Astrocyte (in vitro differentiated cells and primary cell): ENCODE data around the gene ZNF331. TPM values are rescaled to one million over a fixed set of nuclear protein-coding genes. Genes with fewer than 3 reads are reported as not detected.

ENCODE experiments used
- DNase-seq: peaks from one replicate; pipeline ENCODE4 v3.0.0-alpha.2; 2010; ENCODE audit warnings: low read depth
- FAIRE-seq: peaks from 2 replicates; lab custom pipeline; 2011; peaks lifted over from hg19 to GRCh38; lab: Jason Lieb, UNC
- H2AFZ ChIP-seq: 2 replicates; pipeline ENCODE4 v1.6.0; 2012; ENCODE audit warnings: low read depth, low read length, inconsistent platforms
- H3K27ac ChIP-seq: 2 replicates; pipeline ENCODE4 v1.5.1; 2011; ENCODE audit warnings: low read depth, low read length, inconsistent platforms
- H3K27me3 ChIP-seq: 2 replicates; pipeline ENCODE4 v1.6.0; 2011; ENCODE audit warnings: low read length, inconsistent platforms; ENCODE audit not compliant: insufficient read depth
- H3K36me3 ChIP-seq: 2 replicates; pipeline ENCODE4 v1.5.1; 2011; ENCODE audit warnings: low read length, inconsistent platforms; ENCODE audit not compliant: insufficient read depth
- H3K4me1 ChIP-seq: 2 replicates; pipeline ENCODE4 v1.5.1; 2011; ENCODE audit warnings: low read length, inconsistent platforms; ENCODE audit not compliant: insufficient read depth
- H3K4me2 ChIP-seq: 2 replicates; pipeline ENCODE4 v1.6.0; 2012; ENCODE audit warnings: low read length, inconsistent platforms
- H3K4me3 ChIP-seq: 2 replicates; pipeline ENCODE4 v1.5.1; 2011; ENCODE audit warnings: low read depth, mild to moderate bottlenecking, low read length, inconsistent platforms; ENCODE audit not compliant: insufficient read depth
- H3K79me2 ChIP-seq: 2 replicates; pipeline ENCODE4 v1.6.0; 2012; ENCODE audit warnings: mild to moderate bottlenecking, low read length, inconsistent platforms; ENCODE audit not compliant: insufficient read depth
- H3K9ac ChIP-seq: 2 replicates; pipeline ENCODE4 v1.6.0; 2012; ENCODE audit warnings: mild to moderate bottlenecking, low read length, inconsistent platforms
- H3K9me3 ChIP-seq: 2 replicates; pipeline ENCODE4 v1.5.1; 2012; ENCODE audit warnings: low read depth, mild to moderate bottlenecking, low read length, inconsistent platforms; ENCODE audit not compliant: insufficient read depth
- H4K20me1 ChIP-seq: 2 replicates; pipeline ENCODE4 v1.6.0; 2012; ENCODE audit warnings: low read length, inconsistent platforms; ENCODE audit not compliant: insufficient read depth
- H3K27ac Mint-ChIP-seq: one replicate; pipeline ENCODE4 v1.8.0; 2021; ENCODE audit warnings: mild to moderate bottlenecking, mixed read lengths; ENCODE audit not compliant: unreplicated experiment
- H3K27me3 Mint-ChIP-seq: one replicate; pipeline ENCODE4 v1.8.0; 2021; ENCODE audit warnings: low read depth, mixed read lengths; ENCODE audit not compliant: unreplicated experiment
- H3K36me3 Mint-ChIP-seq: one replicate; pipeline ENCODE4 v1.8.0; 2021; ENCODE audit warnings: low read depth, mixed read lengths; ENCODE audit not compliant: unreplicated experiment
- H3K4me1 Mint-ChIP-seq: one replicate; pipeline ENCODE4 v1.8.0; 2021; ENCODE audit warnings: low read depth, mixed read lengths; ENCODE audit not compliant: unreplicated experiment
- H3K4me3 Mint-ChIP-seq: one replicate; pipeline ENCODE4 v1.8.0; 2021; ENCODE audit warnings: mild to moderate bottlenecking, moderate library complexity, mixed read lengths; ENCODE audit not compliant: unreplicated experiment
- H3K9me3 Mint-ChIP-seq: one replicate; pipeline ENCODE4 v1.8.0; 2021; ENCODE audit warnings: mild to moderate bottlenecking, mixed read lengths; ENCODE audit not compliant: unreplicated experiment
- CTCF ChIP-seq: IDR thresholded peaks from 2 replicates; pipeline ENCODE4 v1.5.1; 2011; ENCODE audit warnings: low read depth, mild to moderate bottlenecking, inconsistent platforms, low read length, moderate library complexity; ENCODE audit not compliant: insufficient read depth
- EZH2 ChIP-seq: IDR thresholded peaks from 2 replicates; pipeline ENCODE4 v1.6.1; 2012; ENCODE audit warnings: mild to moderate bottlenecking, low read length, inconsistent platforms; ENCODE audit not compliant: insufficient read depth
- total RNA-seq: library from RNA; stranded (reverse); gene quantifications from 2 replicates; pipeline ENCODE4 v1.2.1, GENCODE V29; 2021

The ZNF331 gene
- total RNA-seq, 1 donor from 2014 or later: 4.8 TPM

GRCh38 chr19:53606031-53606430 lies 68.1 kb downstream of the ZNF331 start:
- H3K4me1 ChIP-seq: no peaks in the 10 kb centered on the region
- Mint-ChIP-seq H3K36me3 (no peaks in the 10 kb centered on the region), H3K4me3 (no peak overlapping the region), H3K27ac (no peak overlapping the region), H3K4me1 (no peaks in the 10 kb centered on the region), H3K27me3 (no peaks in the 10 kb centered on the region), H3K9me3 (peaks cover 2% of the 10 kb centered on the region)
- no peak overlapping the region for H3K27ac ChIP-seq
- FAIRE-seq (no peak), DNase-seq (no peak)
- TF ChIP-seq EZH2 (no peak), CTCF (no peak)
- no peak overlapping the region for H2AFZ ChIP-seq
- H4K20me1 ChIP-seq: no peaks in the 10 kb centered on the region
- H3K9me3 ChIP-seq: peaks cover 10% of the 10 kb centered on the region
- no peaks in the 10 kb centered on the region for H3K27me3 ChIP-seq
- H3K79me2 ChIP-seq: no peaks in the 10 kb centered on the region
- no peaks in the 10 kb centered on the region for H3K36me3 ChIP-seq
- H3K4me3 ChIP-seq: no peak overlapping the region
- H3K9ac ChIP-seq: no peak overlapping the region
- H3K4me2 ChIP-seq: no peak overlapping the region

GRCh38 chr19:53608381-53608780 lies 70.4 kb downstream of the ZNF331 start:
- H3K4me3 Mint-ChIP-seq: no peak overlapping the region
- TF ChIP-seq EZH2 (no peak), CTCF (no peak)
- Histone ChIP-seq H3K4me2 (no peak overlapping the region), H3K9me3 (peaks cover 10% of the 10 kb centered on the region), H3K9ac (no peak overlapping the region), H4K20me1 (no peaks in the 10 kb centered on the region), H3K4me1 (no peaks in the 10 kb centered on the region), H3K36me3 (no peaks in the 10 kb centered on the region), H3K27me3 (no peaks in the 10 kb centered on the region), H3K4me3 (no peak overlapping the region), H3K79me2 (no peaks in the 10 kb centered on the region), H3K27ac (no peak overlapping the region), H2AFZ (no peak overlapping the region)
- DNase-seq (no peak), FAIRE-seq (no peak)
- no peaks in the 10 kb centered on the region for H3K36me3 Mint-ChIP-seq
- H3K9me3 Mint-ChIP-seq: no peaks in the 10 kb centered on the region
- no peaks in the 10 kb centered on the region for H3K4me1 Mint-ChIP-seq
- no peak overlapping the region for H3K27ac Mint-ChIP-seq
- no peaks in the 10 kb centered on the region for H3K27me3 Mint-ChIP-seq

- Mint-ChIP-seq H3K4me1 (no peaks in the 10 kb centered on the region), H3K4me3 (no peak overlapping the region), H3K9me3 (peaks cover 2% of the 10 kb centered on the region), H3K27ac (no peak overlapping the region), H3K36me3 (no peaks in the 10 kb centered on the region), H3K27me3 (no peaks in the 10 kb centered on the region)
- H3K79me2 ChIP-seq: no peaks in the 10 kb centered on the region
- no peak overlapping the region for H3K9ac ChIP-seq
- H3K36me3 ChIP-seq: no peaks in the 10 kb centered on the region
- H3K4me3 ChIP-seq: no peak overlapping the region
- H3K9me3 ChIP-seq: peaks cover 3% of the 10 kb centered on the region
- no peak overlapping the region for H2AFZ ChIP-seq
- H3K27ac ChIP-seq: no peak overlapping the region
- H4K20me1 ChIP-seq: no peaks in the 10 kb centered on the region
- no peaks in the 10 kb centered on the region for H3K27me3 ChIP-seq
- TF ChIP-seq CTCF (no peak), EZH2 (no peak)
- H3K4me2 ChIP-seq: no peak overlapping the region
- FAIRE-seq: no peak
- DNase-seq: no peak
- no peaks in the 10 kb centered on the region for H3K4me1 ChIP-seq
Measured at GRCh38 chr19:53612762-53613526, 75.0 kb downstream of the ZNF331 start.
